ENCODE data around the gene DNAAF2.
"Not testable (repeated sequence)": the region's sequence is repeated elsewhere in the genome, so short reads cannot be mapped to it uniquely, and the experiment has no call there.

Gene DNAAF2

GRCh38 chr14:49584981-49585640 is 49.9 kb downstream of the DNAAF2 start:
- DNase-seq (ENCODE audit: low spot score) = not testable (repeated sequence)

- DNase-seq (ENCODE audit: low spot score) = no peak
Measured at GRCh38 chr14:49584058-49584457, 51.0 kb downstream of the DNAAF2 start.

DNA sequence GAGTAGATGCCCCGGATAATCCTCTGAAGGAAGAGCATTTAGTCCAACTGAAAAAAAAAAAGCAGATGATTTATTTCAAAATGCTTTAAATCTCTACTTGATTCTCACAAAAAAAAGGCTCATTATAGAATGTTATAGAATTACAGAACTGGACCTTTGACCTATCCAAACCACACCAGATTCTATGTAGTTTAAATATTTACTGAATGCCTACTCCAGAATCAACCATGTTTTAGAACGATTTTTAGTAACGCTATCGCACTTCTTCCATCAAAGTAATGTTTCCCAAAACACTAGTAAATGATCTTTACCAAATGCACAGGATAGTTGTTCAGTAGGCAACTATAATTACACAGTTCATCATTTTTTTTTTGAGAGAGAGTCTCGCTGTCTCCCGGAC is 51.4 kb downstream of the DNAAF2 start:
- no peak for DNase-seq (ENCODE audit: low spot score)

GRCh38 chr14:49582113-49582977 is 52.7 kb downstream of the DNAAF2 start:
- no peak for DNase-seq (ENCODE audit: low spot score)

DNA sequence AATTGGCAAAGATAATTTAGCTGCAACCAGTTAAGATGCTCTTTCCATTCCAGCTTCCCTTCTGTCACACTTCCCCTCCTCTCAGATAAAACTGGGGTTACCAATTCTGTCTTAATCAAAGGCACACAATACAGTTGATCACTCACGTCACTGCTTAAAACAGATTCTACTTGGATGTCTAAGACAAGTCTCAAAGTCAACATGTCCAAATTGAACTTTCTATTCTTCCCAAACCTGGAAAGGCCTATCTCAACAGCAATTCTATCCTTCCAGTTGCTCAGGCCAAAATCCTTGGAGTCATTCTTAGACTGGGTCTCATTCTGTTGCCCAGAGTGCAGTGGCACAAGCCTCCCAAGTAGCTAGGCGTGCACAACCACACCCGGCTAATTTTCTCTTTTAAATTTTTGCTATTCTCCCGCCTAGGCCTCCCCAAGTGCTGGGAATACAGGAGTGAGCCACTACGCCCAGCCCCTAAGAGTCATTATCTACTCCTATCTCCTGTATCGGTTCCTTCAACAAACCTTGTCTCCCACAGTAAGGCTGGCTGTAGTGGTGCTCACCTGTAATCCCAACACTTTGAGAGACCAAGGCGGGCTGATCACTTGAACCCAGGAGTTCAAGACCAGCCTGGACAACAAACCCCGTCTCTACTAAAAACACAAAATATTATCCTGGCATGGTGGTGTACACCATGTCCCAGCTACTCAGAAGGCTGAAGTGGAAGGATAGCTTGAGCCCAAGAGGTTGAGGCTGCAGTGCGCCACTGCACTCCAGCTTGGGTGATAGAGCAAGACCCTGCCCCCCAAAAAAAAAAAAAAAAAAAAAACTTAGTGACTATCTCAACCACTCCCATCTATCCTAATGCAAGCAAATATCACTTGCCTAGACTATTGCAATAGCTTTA is 53.6 kb downstream of the DNAAF2 start:
- DNase-seq (ENCODE audit: low spot score) = no peak

- DNase-seq (ENCODE audit: low spot score) = no peak
Measured at GRCh38 chr14:49579841-49580240, 55.2 kb downstream of the DNAAF2 start.

DNA sequence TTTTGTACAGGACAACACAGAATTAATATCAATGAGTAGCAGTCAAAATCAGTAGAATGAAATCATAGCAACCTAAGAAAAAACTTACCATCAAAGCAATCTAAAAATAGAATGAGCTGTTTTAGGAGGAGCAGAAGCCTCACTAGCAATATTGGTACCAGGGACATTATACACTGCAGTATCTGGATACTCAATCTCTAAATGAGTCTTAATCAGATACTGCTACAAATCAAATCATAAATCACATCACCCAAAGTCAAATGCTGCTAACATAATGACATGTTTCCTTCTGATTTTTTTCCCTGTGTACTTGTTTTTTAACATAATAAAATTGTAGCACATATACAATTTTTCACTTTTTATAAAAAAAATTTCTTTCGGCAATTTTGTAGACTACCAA is 56.9 kb downstream of the DNAAF2 start:
- no peak for DNase-seq (ENCODE audit: low spot score)
